A549 treated with AZD9567 at 1 μM for 4 hours (cell line): ENCODE results near the gene GC. TPM values are rescaled to one million over a fixed set of nuclear protein-coding genes. Genes with fewer than 3 reads are reported as not detected.

Experiments
- total RNA-seq: library from RNA; stranded (reverse); fragments of 200-300 nt; extraction: Qiagen RNA extraction; gene quantifications from 5 replicates; pipeline ENCODE4 v1.2.3, GENCODE V29; 2022; ENCODE audit not compliant: insufficient read depth

Gene GC, protein sequence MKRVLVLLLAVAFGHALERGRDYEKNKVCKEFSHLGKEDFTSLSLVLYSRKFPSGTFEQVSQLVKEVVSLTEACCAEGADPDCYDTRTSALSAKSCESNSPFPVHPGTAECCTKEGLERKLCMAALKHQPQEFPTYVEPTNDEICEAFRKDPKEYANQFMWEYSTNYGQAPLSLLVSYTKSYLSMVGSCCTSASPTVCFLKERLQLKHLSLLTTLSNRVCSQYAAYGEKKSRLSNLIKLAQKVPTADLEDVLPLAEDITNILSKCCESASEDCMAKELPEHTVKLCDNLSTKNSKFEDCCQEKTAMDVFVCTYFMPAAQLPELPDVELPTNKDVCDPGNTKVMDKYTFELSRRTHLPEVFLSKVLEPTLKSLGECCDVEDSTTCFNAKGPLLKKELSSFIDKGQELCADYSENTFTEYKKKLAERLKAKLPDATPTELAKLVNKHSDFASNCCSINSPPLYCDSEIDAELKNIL
- total RNA-seq = not detected in 5 replicates

DNA sequence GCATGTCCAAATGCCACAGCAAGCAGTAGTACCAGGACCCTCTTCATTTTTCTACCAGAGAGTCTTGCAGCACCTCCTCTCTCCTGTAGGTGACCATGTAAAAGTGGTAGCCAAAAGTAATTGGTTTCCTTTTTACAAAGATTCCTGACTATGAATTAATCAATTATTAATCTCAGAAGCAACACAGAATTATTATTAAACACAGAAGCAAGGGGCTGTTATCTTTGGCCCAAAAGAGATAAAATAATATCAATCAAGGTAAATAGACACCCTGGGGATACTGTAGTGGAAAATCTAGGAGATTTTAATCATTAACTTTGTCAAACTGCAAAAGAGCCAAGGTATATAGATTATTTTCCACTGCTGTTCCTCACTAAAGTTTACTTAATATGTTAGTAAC, at the start of gene GC:
TSS of gene GC (minus strand) at position 108 of the 400 bp plus-strand sequence. CDS start at position 47, 61 bp downstream.

Other genes with a start within 250 kb of the GC start
- not detected in 5 replicates for gene NPFFR2, start 247.9 kb upstream of the GC start, total RNA-seq